ENCODE measurements around the gene HDAC1.
"Not testable (repeated sequence)": the region's sequence is repeated elsewhere in the genome, so short reads cannot be mapped to it uniquely, and the experiment has no call there.

The HDAC1 gene

DNA sequence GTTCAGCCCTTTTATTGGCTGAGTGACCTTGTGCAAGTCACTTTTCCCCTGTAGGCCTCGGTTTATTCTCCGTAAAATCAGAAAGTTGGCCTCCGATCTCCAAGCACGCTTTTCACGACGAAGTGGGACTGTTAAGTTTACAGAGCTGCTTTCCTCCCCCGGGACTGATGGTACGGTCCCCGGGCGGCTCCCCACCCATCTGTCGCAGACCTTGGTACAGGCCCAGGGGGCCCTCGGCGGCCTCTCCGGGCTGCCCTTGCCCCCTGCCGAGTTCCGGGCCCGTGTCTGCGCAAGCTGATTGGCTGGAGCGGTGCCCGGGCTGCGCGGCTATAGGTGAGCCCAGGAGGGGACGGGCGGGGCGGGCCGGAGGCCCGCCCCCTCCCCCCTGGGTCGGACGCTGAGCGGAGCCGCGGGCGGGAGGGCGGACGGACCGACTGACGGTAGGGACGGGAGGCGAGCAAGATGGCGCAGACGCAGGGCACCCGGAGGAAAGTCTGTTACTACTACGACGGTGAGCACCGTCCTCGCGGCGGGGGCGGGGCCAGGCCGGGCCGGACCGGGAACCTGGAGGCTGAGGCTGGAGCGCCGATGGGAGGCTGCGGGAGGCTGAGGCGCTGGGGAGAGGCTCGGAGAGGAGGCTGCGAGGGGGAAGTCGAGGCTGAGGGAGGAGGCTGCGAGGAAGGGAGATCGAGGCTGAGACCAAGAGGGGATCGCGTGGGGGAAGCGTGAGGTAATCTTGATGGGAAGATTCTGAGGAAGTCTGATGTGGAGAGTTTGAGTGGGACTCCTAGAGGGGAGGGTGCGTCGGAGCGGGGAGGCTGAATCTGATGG, at the start of gene HDAC1:
TSS of gene HDAC1 (plus strand) at position 376 of the 831 bp plus-strand sequence. CDS start at position 463, 87 bp downstream.
- DNase-seq, result peak; percentile 89 to 94 (median 91)

DNA sequence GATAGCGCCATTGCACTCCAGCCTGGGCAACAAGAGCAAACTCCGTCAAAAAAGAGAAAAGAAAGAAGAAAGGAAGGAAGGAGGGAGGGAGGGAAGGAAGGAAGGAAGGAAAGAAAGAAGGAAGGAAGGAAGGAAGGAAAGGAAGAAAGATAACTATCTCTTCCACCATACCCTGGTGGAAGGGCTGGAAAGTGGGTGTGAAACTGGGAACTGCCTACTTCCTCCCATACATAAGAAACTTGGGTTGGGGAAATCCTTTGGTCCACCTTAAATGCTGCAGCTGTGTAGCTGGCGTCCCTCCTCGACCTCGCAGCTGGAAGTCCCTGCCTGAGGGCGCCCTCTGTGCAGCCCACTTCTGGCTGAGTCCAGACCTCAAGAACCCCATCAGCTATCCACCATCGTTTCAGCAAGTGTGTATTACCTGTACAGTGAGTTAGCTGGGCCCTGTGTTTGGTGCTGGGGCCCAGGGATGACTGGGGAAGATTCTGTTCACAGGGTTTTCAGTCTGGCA, 49.5 kb upstream of the HDAC1 start:
- no peak for DNase-seq

DNA sequence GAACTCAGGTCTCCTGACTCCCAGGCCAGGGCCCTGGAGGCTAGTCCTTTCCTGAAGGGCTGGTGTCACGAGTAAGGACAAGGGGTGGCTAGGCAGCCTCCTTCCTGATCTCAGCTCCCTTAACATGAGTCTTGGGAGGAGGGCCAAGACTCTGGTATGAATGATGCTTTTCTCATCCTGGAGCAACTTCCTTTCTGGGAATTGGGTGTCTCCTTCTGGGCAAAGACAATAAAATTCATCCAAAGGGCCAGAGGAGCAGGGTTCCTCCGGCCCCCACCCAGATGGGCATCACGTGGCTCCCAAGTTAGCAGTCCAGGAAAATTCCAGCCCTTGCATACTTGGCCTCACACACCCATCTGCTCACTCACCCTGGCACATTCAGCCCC, 45.0 kb upstream of the HDAC1 start, which contains the start of gene FAM167B:
TSS of gene FAM167B (plus strand) at position 335 of the 386 bp plus-strand sequence. CDS start 200 bp downstream, outside the sequence.
- no peak for DNase-seq

DNA sequence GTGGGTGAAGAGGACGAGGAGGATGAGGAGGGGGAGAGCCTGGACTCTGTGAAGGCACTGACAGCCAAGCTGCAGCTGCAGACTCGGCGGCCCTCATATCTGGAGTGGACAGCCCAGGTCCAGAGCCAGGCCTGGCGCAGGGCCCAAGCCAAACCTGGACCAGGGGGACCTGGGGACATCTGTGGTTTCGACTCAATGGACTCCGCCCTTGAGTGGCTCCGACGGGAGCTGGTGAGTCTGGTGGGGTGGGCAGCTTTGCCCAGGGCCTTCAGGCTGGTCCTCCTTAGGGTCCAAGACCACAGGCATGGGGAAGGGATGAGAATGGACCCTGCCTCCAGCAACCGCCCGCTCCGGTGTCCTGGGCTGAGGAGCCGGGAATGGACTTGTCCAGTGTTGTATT, 44.4 kb upstream of the HDAC1 start:
- no peak for DNase-seq

DNA sequence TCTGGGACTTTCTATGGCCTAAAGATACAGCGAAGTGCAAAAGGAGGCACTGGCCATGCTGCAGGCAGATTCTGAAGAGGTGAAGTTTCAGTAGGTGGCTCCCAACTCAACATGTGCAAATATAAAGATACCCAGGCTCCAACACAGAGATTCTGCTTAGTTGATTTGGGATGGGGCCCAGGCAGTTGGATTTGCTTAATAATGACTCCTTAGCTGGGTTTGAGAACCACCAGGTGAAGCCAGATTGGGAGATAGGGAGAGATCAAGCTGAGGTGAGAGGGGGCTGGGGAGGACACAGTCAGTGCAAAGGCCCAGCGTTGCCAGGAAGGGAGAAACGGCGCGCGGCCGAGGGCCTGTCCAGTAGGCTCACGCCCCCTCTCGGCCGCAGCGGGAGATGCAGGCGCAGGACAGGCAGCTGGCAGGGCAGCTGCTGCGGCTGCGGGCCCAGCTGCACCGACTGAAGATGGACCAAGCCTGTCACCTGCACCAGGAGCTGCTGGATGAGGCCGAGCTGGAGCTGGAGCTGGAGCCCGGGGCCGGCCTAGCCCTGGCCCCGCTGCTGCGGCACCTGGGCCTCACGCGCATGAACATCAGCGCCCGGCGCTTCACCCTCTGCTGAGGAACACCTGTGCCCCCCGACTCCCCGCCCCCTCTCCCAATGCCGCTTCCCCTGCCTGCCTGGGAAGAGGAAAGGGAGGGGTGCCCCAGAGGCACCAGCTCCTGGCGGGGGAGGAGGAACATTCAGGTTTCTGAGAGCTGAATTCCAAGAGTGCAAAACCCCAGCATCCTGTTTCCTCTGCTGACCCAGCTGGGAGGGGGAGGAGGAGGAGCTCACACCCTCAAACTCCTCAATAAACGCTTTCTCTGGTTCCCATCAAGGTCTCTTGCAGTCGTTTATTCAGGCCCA, 43.6 kb upstream of the HDAC1 start:
- DNase-seq, result peak; percentile 53 to 75 (median 58)

DNA sequence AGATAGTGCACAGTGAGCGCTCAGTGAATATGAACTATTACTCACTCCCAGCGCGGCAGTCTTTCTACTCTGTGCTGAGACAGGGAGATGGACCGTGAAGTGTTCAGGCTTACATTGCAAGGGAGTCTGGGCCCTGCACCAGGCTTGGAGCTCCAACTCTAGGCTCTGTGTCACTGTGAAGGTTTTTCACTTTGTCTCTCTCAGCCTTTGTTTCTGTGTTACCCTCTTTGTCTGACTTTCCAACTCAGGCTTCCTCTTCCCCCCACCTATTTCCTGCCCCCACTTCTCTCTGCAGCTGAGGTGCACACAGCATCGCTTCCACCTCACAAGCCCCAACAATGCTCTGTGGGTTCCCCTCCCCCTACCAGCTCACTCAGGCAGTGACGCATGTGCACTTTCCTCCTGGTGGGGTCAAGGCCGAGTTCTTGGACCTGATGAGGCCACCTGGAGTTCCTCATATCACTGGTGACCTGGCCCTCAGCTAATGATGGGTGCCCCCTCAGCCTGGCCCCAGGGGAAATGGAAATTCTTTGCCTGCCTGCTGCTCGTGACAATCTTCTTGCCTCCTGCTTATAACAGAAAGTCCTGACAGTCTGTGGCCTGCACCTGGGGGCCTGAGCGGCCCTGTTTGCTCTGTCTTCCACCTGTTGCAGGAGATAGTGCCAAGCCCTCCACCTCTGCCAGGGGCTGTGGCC, 41.9 kb upstream of the HDAC1 start:
- peak; percentile 34 to 65 (median 54) for DNase-seq

DNA sequence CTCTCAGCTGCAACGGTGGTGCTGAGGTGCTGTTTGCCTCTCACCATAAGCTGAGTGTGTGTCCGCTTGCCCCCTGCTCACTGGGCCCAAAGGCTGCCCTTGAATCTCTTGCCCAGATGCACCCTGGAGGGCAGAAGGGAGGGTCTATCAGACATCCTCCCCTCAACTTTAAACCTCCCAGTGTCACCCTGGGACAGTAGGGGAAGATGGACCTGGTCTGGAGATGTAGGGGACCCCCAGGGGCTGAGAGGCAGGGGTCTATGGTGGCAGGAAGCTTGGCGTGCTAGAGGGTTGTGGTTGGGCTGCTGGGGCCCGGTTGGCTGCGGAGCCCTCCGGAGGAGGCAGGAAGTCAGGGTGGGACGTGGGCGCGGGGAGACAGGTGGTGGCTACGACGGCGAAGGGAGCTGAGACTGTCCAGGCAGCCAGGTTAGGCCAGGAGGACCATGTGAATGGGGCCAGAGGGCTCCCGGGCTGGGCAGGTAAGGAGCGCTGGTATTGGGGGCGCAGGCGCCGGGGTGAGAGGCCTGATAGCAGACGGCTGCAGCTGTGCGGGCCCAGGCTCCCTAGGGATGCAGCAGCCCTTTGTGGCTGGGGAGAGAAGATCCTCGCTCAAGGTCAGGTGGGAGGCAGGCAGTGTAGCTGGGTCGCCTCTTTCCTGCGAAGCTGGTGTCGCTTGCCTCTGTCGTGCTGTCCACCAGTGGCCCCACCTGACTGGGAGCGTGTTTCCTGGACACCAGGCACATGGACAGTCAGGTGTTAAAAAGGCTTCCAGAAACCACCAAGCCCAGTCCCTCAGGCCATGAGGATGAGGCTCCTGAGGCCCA, 40.8 kb upstream of the HDAC1 start, which contains the start of gene LCK:
TSS of gene LCK (plus strand) at position 373 of the 824 bp plus-strand sequence. CDS start 23,065 bp downstream, outside the sequence.
- DNase-seq, result peak; percentile 26 to 59 (median 43)

DNA sequence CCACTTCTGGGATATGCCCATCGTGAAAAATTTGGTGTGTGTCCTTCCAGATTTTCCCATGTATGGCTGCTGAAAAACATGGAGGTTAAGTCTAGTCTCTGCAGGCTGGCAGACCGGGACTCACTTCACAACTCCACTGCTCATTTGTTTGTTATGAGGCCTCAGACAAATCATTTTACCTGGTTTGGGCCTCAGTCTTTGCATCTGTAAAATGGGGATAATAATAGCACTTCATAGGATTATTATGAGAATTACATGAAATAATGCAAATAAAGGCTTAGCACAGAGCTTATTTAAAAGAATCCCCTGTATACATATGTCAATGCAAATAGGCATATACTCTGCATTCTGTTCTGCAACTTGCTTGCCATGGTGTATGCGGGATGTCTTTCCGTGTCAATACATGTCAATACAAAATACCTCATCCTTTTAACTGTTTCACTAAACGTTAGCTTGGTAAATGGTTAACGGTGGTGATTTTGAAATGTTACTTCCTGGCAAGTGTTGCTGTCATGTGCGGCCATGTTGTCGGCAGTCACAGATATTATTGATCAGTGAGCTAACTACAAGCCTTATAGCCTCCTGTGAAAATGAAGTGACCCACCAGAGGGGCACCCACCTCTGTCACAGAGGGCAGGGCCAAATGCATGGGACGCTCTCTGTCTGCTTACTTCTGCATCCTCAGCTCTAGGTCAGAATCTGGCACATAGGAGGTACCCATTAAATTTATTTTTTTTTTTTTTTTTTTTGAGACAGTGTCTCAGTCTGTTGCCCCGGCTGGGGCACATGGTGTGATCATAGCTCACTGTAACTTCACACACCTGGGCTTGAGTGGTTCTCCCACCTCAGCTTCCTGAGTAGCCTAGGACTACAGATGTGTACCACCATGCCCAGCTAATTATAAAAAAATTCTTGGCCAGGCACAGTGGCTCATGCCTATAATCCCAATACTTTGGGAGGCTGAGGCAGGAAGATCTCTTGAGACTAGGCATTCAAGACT, 36.5 kb upstream of the HDAC1 start:
- DNase-seq, result no peak

DNA sequence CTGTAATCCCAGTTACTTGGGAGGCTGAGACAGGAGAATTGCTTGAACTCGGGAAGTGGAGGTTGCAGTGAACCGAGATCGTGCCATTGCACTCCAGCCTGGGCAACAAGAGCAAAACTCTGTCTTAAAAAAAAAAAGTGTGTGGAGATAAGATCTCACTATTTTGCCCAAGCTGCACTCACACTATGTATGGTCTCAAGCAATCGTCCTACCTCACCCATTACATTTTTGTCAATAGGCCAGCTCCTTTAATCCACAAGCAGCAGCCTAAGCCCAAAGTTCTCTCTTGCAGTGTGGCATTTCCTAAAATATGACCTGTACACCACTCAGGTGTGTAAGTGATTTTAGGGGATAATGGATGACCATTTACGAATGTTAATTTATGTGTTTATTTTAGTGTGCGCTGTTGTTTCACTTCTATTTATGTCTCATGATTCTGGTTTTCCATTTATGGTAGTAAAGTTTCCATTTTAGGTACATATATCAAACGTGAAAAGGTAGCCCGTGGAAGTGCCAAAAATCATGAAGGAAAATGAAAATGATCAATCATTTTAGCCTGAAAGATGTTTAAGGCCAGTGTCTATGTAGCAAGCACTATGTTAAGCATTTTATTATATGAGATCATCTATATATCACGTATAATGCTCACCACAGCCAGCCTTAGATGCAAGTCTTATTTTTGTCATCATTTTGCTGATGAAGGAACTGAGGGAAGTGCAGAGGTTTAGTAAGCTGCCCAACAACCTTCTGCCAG, 35.2 kb upstream of the HDAC1 start:
- DNase-seq, result no peak

DNA sequence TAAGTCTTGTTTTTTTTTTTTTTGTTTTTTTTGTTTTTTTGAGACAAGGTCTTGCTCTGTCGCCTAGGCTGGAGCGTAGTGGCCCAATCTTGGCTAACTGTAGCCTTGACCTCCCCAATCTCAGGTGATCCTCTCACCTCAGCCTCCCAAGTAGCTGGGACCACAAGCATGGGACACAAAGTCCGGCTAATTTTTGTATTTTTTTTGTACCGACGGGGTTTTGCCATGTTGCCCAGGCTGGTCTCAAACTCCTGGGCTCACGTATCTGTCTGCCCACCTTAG, 34.7 kb upstream of the HDAC1 start:
- DNase-seq, result no peak

DNA sequence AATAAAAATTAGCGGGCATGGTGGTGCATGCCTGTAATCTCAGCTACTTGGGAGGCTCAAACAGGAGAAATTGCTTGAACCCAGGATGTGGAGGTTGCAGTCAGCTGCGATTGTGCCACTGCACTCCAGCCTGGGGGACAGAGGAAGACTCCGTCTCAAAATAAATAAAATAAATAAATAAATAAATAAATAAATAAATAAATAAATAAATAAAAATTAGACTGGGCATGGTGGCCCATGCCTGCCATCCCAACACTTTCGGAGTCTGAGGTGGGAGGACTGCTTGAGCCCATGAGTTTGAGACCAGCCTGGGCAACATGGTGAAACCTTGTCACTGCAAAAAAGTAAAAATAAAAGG, 28.7 kb upstream of the HDAC1 start:
- DNase-seq, result not testable (repeated sequence)

DNA sequence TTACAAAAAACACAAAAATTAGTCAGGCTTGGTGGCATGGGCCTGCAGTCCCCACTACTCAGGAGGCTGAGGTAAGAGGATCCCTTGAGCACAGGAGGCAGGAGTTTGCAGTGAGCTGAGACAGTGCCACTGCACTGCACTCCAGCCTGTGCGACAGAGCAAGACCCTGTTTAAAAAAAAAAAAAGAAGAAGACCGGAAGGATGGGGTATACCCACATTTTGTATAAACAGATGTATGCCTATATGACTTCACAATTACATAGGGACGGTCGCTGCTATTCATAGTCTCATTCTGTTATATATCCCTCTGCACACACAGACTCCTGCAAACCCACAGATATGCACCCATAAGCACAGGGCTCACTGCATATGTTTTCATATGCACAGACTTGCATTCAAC, 28.1 kb upstream of the HDAC1 start:
- no peak for DNase-seq

DNA sequence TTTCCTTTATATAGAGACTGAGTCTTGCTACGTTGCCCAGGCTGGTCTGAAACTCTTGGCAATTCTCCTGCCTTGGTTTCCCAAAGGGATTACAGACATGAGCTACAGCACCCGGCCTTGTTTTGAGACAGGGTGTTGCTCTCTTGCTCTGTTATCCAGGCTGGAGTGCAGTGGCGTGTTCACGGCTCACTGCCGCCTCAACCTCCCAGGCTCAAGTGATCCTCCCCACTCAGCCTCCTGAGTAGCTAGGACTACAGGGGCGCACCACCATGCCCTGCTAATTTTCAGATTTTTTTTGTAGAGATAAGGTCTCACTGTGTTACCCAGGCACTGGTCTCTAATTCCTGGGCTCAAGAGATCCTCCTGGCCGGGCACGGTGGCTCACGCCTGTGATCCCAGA, 26.0 kb upstream of the HDAC1 start:
- no peak for DNase-seq

DNA sequence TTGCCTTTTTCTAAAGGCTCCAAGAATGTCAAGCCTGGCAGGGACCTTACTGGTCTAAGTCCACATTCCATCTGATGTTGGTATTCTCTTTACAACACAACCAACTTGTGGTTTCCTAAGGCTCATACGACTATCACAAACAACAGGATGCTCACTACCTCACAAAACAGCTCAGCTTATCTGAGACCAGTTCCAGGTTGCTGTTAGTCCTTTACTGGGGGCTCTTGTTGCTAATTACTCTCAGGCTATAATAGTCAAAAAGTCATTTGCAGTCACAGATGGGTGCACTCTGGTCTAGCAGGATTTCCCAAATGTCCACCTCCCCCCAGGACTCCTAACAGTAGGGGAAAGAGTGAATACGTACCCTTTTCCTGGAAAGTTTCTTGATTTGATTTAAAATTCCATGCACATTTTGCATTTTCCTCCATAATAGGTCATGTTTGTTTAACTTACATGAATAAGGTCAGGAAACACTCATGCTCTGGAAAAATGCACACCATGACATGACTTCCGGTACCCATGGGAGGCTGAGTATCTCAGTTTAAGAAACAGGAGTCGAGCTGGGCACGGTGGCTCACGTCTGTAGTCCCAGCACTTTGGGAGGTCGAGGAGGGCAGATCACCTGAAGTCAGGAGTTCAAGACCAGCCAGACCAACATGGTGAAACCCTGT, 24.8 kb upstream of the HDAC1 start:
- no peak for DNase-seq

DNA sequence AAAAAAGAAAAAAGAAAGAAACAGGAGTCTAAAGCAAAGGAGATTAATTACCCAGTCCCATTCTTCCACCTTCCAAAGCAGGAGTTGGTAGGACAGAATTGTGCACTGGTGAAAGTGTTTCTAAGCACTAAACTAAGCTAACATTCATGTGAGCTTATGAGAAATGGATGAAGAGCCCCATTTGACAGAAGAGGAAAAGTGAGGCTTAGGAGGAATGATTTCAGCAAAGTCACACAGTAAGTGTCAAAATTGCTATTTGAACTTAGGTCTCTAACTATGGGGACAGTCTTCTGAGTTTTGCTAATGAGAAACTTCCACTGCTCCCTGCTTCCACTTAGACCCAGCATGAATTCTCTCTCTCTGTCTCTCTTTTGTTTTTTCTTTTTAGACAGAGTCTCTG, 22.1 kb upstream of the HDAC1 start:
- no peak for DNase-seq

DNA sequence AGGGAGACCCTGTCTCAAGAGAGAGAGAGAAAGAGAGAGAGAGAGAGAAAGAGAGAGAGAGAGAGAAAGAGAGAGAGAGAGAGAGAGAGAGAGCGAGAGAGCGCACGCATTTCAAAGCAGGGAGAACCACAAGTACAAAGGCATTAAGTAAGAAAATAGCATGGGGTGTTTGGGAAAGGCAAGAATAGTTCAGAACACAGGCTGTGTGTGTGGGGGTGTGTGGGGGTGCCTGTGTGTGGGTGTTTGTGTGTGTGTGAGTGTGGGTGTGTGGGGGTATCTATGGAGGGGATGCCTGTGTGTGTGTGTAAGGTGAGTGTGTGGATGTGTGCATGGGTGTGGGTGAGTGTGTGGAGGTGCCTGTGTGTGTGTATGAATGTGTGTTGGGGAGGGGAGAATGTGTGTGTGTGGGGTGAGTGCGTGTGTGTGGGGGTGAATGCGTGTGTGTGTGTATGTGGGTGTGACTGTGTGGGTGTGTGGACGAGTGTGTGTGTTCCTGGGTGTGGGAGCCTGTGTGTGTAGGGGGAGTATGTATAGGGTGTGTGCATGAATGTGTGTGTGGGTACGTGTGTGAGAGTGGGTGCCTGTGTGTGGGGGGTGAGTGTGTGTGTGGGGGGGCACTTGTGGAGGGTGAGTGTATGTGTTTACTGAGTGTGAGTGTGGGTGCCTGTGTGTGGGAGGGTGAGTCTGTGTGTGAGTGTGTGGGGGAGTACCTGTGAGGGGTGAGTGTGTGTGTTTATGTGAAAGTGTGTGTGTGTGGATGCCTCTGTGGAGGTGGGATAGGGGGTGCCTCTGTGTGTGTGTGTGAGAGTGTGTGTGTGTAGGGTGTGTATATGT, 19.1 kb upstream of the HDAC1 start:
- DNase-seq, result no peak

DNA sequence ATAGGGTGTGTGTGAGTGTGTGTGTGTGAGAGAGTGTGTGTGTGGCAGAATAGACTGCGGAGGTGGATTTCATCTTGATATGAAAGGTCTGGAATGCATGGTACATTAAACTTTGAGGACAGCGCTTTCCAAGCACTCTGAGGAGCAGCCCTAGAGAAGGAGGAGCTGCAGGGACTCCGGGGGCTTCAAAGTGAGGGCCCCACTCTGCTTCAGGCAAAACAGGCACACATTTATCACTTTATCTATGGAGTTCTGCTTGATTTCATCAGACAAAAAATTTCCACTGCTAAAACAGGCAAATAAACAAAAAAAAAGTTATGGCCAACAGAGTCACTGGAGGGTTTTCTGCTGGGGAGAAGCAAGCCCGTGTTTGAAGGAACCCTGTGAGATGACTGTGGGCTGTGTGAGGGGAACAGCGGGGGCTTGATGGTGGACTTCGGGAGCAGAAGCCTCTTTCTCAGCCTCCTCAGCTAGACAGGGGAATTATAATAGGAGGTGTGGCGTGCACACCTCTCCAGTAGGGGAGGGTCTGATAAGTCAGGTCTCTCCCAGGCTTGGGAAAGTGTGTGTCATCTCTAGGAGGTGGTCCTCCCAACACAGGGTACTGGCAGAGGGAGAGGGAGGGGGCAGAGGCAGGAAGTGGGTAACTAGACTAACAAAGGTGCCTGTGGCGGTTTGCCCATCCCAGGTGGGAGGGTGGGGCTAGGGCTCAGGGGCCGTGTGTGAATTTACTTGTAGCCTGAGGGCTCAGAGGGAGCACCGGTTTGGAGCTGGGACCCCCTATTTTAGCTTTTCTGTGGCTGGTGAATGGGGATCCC, 18.3 kb upstream of the HDAC1 start:
- peak; percentile 11 to 70 (median 45) for DNase-seq
